GM08714 (cell line): ENCODE measurements around the gene IQSEC1.

Experiments used
- H3K4me3 ChIP-seq: fragments of 200-500 bp; sonication (Bioruptor generic); 2 replicates; pipeline ENCODE4 v1.5.1; 2014; ENCODE audit warnings: mild to moderate bottlenecking, low read length, inconsistent platforms
- ZNF274 ChIP-seq: IDR thresholded peaks from 2 replicates; pipeline ENCODE4 v1.6.1; 2012; ENCODE audit warnings: mild to moderate bottlenecking, low read depth, low read length

The IQSEC1 gene

DNA sequence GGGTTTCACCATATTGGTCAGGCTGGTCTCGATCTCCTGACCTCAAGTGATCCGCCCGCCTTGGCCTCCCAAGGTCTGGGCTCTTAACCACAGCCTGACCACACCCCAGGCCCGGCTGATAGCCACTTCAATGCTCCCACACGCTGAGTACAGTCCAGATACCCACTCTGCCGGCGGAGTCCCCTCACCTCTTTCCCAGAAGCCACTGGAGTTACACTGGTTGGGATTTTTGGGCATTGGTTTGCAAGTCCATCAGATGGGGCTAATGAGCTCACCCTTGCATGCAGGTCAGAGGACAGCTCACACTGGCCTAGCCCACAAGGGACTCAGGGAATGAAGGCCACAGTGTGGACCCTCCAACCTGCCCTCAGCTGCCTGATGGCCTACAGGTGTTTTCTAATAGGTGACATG lies 60.1 kb downstream of the IQSEC1 start:
- no peak for TF ChIP-seq ZNF274
- H3K4me3 ChIP-seq = peak overlapping the region; percentile 12; the same call in 1 of the 2 replicates

DNA sequence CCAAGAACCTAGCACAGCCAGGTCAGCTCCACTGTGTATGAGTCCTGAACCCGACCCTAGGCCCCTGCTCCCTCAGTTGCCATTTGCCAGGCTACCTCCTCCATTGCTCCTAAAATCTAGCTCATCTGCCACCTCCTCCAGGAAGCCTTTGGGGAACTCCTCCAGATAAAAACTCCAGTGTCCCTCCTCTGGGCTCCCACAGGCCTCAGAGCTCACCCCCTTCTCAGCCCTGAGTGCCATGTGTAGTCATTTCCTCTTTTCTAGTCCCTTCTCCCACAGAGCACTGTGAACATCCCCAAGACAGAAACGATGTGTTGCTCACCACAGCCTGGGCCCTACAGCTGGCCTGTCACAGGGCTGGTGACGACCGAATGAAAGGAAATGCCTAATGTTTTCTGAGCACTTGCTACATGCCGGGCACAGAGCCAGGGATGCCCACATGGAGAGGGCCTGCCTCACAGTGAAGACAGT lies 61.0 kb downstream of the IQSEC1 start:
- TF ChIP-seq ZNF274 = no peak
- H3K4me3 ChIP-seq = peak overlapping the region; percentile 5; the same call in 1 of the 2 replicates

DNA sequence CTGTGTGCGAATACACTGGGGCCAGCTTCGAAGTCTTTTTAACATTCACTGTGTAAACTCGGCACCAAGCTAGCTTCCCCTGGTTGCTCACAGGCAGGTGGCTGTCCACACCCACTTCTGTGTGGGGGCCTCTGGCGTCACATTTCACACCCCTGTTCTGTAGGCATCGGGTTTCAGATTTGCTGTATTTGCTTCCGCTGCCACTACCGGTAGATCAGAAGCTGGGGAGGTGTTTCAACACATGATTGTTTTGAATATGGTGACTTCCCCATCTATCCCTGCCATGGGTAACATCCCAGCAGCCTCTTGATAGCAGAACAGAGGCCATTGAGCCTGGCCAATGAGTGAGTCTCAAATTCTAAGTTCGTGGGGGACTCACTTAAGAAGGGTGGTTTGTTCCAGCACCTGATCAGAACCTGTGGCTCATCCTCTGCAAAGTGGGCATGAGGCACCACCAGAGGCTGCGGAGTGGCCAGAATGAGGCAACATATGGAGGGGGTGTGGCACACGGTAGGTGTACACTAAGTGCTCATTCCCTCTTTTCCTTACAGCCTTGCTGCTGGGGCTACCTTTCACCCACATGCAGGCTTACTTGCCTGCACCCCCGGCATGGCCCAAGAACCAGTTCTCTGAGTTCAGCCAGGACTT lies 61.5 kb downstream of the IQSEC1 start:
- no peak overlapping the region; the same call in 1 of the 2 replicates for H3K4me3 ChIP-seq

DNA sequence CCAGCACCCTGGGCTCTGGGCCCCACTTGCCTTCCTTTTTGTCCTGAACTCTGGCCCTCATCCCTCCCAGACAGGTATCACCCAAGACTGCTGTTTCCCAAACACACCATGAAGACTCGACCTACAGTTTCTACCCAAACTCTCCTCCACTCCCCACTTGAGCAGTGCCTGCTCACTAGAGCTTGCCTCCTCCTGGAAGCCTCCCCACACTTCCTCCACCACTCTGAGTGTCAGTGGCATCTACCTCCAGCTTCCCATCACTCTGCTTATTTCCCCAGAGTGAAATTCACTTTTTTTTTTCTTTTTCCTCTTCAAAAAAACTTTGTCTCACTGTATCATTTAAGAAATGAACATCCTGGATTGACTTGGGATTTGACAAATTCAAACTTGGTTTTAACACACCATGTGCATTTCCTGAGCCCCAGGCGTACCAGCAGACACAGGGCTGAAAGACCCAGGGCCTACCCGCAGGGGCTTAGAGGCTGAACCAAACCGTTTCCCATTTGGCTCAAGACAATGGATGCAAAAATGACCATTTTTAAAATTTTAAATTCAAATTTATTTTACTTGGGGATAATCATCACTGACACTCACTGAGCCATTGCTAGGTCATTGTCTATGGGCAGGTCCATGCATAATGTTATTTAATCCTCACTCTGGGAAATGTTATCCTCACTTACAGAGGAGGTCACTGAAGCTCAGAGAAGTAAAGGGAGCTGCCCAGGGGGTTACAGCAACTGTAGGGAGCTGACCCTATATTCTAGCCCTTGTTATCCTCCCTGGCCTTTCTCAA lies 62.3 kb downstream of the IQSEC1 start:
- H3K4me3 ChIP-seq = no peak overlapping the region; the same call in 1 of the 2 replicates
- TF ChIP-seq ZNF274 = no peak

More for the DNA sequence above, 61.5 kb downstream of the IQSEC1 start:
- TF ChIP-seq ZNF274 = no peak

DNA sequence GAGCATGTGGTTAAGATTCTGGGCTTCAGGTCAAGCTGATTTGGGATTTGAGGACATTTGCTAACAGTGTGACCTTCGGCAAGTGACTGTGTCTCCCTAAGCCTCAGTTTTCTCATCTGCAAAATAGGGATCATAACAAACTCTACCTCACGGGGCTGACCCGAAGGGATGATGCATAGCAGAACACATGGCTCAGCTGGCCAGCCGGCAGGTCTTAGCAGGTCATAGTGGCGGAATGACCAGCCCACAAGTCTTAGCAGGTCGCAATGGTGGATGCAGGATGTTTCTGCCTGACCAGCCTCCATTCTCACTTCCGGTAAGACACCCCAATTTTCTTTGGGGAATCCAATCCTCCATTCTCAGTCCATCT lies 63.3 kb downstream of the IQSEC1 start:
- H3K4me3 ChIP-seq = peak overlapping the region; percentile 5; the same call in 1 of the 2 replicates
- no peak for TF ChIP-seq ZNF274

DNA sequence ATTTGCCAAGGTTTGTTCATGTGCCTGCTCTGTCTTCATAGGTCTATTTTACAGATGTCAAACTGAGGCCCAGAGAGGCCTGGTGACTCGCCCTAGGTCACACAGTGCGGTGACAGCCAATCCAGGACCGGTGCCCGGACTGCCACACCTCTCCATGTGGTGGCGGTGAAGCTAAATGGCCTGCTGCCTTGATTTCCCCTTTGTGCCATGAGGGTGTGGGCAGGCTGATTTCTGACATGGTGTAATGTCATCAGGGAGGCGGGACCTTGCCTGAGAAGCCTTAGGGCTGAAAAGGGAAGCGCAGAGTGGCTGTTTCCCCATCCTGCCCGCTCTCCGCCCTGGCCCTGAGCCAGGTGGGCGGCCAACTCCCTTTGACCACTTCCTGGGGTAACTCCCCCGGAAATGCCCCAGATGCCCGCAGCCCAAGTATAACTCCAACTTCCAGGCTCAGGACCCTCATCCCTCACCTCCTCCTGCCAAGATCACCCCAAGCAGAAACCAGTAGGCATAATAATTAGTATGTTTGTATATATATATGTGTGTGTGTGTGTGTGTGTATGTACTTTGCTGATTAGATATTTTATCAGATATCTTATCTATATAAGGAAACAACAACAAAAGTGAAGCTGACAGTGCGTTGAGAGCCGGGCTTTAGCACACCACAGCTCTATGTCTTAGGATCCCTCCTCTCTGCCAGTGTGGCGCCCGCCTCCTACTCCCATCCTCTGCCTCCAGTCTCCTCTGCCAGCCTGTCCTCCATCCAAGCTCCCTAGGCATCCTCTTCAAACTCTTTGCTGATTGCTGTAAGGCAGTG lies 63.9 kb downstream of the IQSEC1 start:
- peak overlapping the region; percentile 5; the same call in 1 of the 2 replicates for H3K4me3 ChIP-seq
- TF ChIP-seq ZNF274 = no peak

DNA sequence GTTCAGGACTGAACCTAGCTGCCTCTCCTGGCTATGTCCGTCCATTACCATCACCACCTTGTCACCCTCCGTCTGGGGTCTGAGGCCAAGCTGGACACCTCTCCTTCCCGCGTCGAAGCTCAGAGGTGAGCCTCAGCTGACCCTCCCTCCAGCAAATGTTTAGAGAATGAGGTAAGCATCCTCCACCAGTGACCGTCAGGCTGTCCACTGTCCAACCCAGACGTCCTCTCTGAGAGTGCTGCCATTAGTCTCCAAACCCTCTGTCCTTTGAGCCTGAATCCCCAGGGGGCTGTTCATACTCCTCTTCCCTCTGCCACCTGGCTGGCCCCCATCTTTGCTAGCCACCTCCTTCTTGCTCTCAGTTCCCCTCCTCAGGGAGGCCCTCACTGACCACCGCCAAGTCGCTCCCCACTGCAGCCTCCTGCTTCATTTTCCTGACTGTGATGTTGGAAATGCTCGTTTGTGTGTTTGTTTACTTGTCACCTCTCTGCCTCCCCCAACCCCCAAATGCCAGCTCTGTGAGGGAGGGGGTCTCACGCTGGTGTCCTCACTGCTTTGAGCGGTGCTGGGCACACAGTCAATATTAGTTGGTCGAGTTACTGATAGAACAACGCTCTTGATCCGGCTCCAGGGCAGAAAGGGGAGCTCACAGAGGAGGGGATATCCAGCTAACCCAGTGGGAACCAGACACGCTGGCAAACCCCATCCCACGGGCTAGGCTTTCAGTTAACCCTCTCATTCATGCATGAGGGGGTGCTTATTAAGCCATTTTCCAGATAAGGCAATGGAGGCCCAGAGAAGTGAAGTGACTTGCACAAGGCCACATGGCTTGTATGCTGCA lies 64.9 kb downstream of the IQSEC1 start:
- H3K4me3 ChIP-seq = no peak overlapping the region; the same call in 1 of the 2 replicates
- TF ChIP-seq ZNF274 = no peak

DNA sequence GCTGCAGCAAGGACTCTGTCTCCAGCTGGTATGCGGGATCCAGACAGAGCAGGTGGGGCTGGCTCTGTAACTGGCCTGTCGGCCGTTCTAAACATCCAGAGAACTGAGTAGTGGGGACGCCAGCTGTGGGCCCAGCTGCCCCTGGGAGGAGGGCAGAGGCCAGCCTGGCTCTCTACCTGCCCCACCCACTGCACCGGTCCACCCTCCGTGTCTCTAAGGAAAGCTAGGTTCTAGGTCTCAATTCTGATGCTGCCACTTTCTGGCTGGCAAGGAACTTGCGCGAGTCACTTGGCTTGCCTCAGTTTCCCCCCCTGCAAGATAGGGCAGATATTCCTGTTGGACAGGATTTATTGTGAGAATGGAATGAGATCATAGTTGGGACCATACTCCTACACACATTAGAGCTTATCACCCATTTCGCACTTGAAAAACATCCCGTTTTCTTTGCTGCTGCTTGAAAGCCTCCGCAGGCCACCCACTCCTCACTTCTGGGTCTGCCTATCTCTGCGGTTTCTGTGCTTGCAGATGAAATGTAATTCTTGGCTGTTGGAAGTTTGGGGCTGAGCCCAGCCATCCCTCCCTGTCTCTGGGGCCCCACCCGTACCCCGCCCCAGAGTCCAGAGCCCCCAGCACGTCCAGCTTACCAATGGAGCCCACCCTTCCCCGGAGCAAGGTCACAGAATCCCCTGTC lies 65.8 kb downstream of the IQSEC1 start:
- no peak overlapping the region for H3K4me3 ChIP-seq
- TF ChIP-seq ZNF274 = no peak

DNA sequence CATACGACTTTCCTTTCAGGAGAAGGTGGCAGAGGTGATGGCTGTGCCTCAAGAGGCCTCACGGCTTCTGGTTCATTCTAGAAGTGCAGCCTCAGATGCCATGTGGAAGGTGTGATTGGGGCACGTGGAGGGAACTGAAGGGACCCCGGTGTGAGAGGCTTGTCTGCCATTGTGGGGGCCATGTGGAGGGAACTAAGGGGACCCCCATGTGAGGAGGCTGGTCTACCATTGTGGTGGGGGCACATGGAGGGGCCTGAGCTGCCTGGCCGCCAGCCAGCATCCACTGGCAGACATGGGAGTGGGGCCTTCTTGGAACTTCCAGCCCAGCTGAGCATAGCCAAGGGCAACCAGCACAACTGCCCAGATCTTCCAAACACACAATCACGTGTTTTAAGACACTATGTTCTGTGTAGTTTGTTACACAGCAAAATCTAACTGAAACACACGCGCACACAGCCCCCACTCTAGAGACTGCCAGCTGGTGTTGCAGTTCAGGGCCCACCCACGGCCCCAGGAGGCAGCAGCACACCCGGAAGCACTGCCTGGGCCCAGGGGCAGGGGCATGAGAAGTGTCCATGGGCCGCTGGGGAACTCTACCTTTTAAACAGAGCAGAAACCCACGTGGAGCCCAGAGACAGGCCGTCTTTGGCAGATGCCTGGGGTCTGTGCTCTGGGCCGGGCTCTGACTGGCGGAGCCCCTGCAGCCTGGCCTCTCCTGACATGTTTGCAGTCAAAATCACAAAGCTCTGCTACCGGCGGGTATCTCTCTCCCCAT lies 66.8 kb downstream of the IQSEC1 start:
- TF ChIP-seq ZNF274 = no peak
- no peak overlapping the region for H3K4me3 ChIP-seq

DNA sequence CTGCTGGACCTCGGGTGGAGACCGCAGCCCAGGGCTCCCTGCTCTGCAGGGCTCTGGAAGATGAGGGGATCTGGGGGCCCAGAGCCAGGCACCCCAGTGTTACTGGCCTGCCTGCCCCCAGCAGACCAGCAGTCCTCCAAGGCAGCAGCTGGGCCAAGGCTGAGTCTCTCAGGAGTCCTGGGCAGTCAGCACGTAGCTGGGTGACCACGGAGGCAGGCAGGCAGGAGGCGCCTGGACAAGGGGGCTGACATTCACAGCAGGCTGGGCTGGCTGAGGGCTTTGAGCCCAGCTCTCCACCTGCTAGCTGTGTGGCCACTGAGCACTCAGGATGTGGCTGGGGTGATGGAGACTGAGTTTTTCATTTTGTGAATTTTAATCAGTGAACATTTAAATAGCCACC lies 67.9 kb downstream of the IQSEC1 start:
- no peak for TF ChIP-seq ZNF274
- H3K4me3 ChIP-seq = no peak overlapping the region

DNA sequence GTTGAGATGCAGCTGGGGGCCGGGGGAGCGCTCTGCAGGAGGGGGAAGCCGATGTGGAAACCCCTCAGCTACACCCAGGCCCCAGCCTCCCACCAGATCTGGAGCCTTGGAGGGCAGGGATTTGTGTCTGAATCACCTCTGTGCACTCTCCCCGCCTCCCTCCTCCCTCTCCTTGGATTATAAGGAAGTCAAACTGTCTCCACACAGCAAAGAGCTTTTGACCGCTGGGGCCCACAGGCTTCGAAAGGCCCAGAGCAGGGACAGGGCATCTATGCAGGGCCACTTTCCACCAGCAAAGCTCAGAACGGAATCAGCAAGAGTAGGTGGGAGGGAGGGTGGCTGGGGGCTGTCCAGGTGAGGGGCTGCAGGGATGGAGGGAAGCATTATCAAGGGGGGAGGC lies 68.9 kb downstream of the IQSEC1 start:
- TF ChIP-seq ZNF274 = no peak
- no peak overlapping the region for H3K4me3 ChIP-seq

DNA sequence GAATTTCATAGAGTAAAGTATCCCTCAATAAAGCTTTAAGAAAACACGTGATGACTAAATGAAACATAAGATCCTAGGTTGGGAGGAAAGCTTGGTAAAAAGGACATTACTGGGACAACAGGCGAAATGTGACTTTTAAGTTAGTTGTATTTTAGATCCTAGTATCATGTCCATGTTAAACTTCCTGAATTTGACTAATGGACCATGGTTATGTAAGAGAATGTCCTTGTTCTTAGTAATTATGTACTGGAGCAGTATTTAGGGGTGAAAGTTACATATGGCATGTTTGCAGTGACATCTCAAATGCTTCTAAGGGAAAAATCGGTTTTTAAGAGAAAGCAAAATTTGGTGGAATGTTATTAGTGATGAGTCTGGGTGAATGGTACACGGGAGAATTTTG lies 69.6 kb downstream of the IQSEC1 start:
- no peak overlapping the region for H3K4me3 ChIP-seq
- TF ChIP-seq ZNF274 = no peak
